ENCODE data around the gene HERPUD1.
"Not testable (repeated sequence)": the region's sequence is repeated elsewhere in the genome, so short reads cannot be mapped to it uniquely, and the experiment has no call there.

Gene HERPUD1

DNA sequence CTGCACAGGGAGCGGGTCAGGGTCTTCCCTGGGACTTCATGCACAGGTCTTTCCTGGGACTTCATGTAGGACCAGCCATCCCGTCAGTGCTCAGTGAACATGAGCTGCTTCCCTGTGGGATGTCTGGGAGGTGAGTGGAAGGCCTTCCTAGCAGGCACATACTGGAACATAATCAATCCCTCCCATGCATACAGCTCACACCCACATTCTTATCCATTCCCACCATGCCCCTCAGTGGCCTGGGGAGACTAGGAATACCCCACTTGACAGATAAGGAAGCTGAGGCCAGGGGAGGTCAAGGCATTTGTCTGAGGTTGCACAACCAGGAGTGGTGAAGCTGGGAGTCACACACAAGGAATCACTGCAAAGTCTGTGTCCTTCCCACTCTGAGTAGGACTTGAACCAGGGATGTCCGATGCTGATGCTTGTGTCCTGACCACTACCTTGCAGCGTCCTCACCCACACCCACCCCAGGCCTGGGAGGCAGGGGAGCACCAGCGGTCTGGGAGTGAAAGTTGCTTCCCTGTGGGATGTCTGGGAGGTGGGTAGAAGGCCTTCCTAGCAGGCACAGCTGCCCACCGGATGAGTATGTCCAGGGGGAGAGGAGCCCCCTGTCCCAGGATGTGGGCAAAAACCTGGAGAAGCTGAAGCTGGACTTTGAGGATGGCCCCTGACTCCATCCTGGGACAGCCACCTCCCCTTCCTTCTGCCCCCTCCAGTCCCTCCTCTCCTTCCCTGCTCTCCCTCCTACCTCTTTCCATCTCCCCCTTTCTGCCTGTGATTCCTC lies 56.4 kb downstream of the HERPUD1 start:
- TF ChIP-seq, protein P1, sequence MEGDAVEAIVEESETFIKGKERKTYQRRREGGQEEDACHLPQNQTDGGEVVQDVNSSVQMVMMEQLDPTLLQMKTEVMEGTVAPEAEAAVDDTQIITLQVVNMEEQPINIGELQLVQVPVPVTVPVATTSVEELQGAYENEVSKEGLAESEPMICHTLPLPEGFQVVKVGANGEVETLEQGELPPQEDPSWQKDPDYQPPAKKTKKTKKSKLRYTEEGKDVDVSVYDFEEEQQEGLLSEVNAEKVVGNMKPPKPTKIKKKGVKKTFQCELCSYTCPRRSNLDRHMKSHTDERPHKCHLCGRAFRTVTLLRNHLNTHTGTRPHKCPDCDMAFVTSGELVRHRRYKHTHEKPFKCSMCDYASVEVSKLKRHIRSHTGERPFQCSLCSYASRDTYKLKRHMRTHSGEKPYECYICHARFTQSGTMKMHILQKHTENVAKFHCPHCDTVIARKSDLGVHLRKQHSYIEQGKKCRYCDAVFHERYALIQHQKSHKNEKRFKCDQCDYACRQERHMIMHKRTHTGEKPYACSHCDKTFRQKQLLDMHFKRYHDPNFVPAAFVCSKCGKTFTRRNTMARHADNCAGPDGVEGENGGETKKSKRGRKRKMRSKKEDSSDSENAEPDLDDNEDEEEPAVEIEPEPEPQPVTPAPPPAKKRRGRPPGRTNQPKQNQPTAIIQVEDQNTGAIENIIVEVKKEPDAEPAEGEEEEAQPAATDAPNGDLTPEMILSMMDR (IDR thresholded peaks at IDR 0.05; ENCODE audit: insufficient read depth, missing control alignments): no peak
- no peak for FAIRE-seq

DNA sequence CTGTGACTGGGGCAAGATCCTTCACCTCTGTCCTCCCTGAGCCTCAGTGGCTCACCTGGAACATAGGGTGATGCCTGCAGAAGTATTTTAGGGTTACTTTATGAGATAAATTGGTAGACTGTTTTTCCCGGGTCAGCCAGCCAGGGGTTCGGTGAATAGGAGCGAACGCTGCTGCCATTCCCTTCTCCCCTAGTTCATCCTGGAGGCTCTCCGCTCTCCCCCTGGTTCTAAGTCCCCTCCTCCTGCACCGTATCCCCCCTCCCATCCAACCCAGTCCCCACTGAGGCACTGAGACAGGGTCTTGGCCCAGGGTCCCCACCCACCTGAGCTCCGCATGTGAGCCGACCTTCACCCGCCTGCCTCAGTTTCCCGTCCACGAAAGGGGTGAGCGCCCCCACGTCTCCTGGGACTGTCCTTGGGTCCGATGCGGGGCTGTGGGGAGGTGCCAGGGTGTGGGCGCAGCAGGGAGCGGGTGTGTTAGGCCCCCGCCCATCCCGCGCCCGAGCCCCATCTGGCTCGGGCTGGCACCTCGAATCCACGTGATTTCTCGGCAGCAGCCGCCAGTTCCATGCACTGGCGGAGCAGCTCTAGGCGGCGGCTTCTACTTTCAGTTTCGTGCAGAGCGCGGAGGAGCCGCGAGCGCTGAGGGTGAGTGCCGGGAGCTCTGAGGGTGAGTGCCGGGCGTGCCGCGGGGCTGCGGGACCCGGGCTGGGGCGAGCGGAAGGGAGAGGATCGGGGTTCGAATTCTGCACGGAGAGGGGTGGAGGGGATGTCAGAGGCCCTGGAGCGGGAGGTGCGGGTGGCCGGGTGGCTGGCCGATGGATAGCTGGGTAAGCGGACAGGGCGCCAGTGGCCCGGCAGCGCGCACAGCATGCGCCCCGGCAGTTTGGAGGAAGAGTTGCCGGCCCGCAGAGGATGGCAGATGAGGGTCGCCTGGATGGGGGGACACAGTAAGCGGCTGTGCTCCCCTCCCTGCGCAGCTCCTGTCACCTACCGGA lies 57.3 kb downstream of the HERPUD1 start, which contains the start of gene NLRC5:
TSS of gene NLRC5 (plus strand) at position 610 of the 998 bp plus-strand sequence. CDS start 31,156 bp downstream, outside the sequence.
- FAIRE-seq (no peak), DNase-seq (ENCODE audit: insufficient read length, low spot score) (peak; percentile 35)
- TF ChIP-seq, protein P1 (IDR thresholded peaks at IDR 0.05; ENCODE audit: insufficient read depth, missing control alignments): no peak

More for the DNA sequence above, 56.4 kb downstream of the HERPUD1 start:
- DNase-seq (ENCODE audit: insufficient read length, low spot score): no peak

DNA sequence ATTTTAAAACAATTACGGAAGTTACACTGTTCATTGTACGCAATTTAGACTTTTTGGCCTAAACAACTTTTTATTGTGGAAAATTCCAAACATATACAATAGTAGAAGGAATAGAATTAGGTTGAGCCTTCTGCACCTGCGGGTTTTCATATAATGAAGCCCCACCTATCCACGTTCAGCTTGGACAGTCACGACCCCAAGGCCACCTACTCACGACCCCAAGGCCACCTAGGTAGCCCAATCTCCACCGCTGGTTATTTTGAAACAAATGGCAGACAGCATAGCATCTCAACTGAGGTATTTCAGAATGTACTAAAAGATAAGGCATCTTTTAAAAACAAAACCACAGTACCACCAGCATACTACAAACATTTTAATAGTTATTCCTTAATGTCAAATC lies 58.0 kb downstream of the HERPUD1 start:
- TF ChIP-seq, protein P1 (IDR thresholded peaks at IDR 0.05; ENCODE audit: insufficient read depth, missing control alignments): no peak
- DNase-seq (ENCODE audit: insufficient read length, low spot score) (no peak), FAIRE-seq (no peak)

DNA sequence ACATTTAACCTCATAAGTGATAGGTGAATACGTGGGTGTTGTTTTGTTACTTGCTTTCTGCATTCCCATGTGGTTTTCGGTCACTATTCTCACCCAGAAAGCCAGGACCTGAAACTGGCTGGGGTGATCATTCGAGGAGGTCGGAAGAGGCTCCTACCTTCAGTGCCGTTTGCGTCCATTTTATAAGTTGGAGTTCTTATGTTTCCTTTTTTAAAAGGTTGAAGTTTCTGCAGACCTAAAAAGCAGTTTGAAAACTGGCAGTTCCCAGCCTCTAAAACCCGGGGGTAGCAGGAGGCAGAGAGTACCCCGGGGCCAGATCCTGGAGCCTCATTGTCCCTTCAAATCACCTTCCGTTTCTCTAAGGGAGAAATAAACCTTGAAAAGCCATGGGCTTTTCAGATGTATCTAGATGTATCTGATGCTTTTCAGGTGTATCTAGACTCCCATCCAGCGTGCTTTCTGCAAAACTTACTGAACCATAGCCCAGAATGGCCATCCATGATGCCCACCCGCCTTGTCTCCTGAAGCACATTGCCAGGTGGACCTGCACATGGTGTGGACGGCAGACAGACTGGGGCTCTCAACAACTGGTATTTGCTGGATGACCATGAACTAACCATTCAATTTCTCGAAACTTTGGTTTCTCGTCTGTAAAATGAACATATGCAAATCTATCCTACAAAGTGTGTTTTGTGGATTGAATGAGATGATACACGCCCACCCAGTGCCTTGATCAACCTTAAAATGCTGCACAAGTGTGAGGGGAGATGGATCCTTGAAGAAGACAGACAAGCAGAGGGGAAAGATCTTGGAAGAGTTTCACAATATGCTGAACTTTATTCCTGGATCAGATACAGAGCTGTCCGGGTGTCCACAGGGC lies 58.7 kb downstream of the HERPUD1 start:
- DNase-seq (ENCODE audit: insufficient read length, low spot score): no peak
- TF ChIP-seq, protein P1 (IDR thresholded peaks at IDR 0.05; ENCODE audit: insufficient read depth, missing control alignments): no peak
- no peak for FAIRE-seq

DNA sequence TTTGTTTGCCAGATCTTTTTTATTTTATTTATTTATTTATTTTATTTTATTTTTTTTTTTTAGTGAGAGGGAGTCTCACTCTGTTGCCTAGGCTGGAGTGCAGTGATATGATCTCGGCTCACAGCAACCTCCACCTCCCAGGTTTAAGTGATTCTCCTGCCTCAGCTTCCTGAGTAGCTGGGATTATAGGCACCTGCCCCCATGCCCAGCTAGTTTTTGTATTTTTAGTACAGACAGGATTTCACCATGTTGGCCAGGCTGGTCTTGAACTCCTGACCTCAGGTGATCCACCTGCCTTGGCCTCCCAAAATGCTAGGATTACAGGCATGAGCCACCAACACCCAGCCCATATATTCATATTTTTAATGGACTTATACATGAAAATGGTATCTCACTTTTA lies 60.5 kb downstream of the HERPUD1 start:
- not testable (repeated sequence) for DNase-seq (ENCODE audit: insufficient read length, low spot score); FAIRE-seq

DNA sequence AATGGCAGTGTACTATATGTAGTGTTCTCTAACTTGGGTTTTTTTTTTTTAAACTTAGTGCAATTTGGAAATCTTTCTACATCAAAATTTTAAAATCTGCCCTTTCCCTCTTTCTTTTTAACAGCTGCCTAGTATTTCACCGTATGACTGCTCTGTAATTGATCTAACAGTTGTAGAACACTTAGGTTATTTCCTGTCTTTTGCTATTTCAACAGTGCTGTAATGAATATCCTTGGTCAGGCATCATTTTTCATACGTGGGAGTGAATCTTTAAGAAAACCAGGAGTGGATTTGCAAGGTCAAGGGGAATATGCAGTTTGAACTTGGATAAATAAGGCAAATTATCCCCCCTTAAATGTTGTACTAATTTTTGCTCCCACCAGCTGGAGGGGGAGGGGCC lies 61.3 kb downstream of the HERPUD1 start:
- no peak for DNase-seq (ENCODE audit: insufficient read length, low spot score)
- no peak for FAIRE-seq
- TF ChIP-seq, protein P1 (IDR thresholded peaks at IDR 0.05; ENCODE audit: insufficient read depth, missing control alignments): no peak

DNA sequence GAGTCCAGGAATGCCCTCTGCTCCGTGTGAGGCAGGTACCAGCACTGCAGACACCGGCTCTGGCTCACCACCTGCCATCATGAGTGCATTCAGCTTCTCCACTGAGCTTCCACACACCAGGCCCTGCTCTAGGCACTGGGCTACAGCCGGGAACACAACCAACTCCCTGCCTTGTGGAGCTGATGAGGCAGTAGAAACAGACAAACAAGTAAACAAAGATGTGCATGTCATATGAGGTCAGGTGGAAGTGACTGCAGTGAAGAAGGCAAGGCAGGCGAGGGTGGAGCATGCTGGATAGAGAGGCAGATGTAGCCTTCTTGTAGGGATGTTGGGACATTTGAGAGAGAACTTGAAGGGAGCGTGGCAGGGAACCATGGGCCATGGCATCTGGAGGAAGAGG lies 62.4 kb downstream of the HERPUD1 start:
- FAIRE-seq (no peak), DNase-seq (ENCODE audit: insufficient read length, low spot score) (no peak)
- TF ChIP-seq, protein P1 (IDR thresholded peaks at IDR 0.05; ENCODE audit: insufficient read depth, missing control alignments): no peak

Data from D721Med (cell line).